RPMI7951 (cell line): ENCODE results near the gene CR1. TPM values are rescaled to one million over a fixed set of nuclear protein-coding genes. Genes with fewer than 3 reads are reported as not detected.
"Not testable (repeated sequence)": the region's sequence is repeated elsewhere in the genome, so short reads cannot be mapped to it uniquely, and the experiment has no call there.

Experiments
- DNase-seq: peaks from one replicate; pipeline ENCODE4 v3.0.0-alpha.2; 2012; ENCODE audit warnings: low read depth
- total RNA-seq: library from RNA; depleted of rRNA; stranded (reverse); fragments of >200 nt; shearing (Covaris generic); gene quantifications from 2 replicates; pipeline ENCODE4 v1.2.3, GENCODE V29; 2014

Gene CR1
- total RNA-seq, 1 experiment from 2014 or later, result not detected

DNA sequence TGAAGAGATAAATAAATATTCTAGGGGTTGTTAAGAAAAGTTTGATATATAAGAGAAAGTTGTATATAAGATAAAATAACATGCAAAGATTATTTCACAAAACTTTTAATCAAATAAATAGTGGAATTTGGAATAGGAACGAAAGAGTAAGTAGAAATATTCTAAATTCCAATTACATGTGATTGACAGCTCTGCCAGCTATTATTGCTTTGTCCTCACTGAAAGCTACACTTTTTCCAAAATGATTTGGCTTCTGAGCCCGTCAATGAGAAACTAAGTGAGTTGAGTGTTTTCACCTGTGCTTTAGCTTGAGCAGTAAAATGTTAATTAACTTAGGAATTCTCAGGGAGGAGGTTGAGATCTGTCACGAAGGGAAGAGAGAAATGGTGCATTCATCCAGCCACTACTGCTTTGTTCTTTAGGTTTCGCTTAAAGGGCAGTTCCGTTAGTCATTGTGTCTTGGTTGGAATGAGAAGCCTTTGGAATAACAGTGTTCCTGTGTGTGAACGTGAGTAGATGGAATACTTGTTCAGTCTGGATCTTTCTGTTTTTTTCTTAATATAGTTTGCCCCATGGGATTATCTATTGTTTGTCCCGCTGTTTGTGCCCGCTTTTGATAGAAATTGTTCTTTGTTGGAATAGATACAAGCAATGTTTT, 85.7 kb downstream of the CR1 start:
- DNase-seq, result no peak

DNA sequence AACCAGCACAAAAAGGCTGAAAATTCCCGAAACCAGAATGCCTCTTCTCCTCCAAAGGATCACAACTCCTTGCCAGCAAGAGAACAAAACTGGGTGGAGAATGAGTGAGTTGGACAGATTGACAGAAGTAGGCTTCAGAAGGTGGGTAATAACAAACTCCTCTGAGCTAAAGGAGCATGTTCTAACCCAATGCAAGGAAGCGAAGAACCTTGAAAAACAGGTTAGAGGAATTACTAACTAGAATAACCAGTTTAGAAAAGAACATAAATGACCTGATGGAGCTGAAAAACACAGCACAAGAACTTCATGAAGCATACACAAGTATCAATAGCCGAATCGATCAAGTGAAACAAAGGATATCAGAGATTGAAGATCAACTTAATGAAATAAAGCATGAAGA, 93.5 kb downstream of the CR1 start:
- DNase-seq, result not testable (repeated sequence)

DNA sequence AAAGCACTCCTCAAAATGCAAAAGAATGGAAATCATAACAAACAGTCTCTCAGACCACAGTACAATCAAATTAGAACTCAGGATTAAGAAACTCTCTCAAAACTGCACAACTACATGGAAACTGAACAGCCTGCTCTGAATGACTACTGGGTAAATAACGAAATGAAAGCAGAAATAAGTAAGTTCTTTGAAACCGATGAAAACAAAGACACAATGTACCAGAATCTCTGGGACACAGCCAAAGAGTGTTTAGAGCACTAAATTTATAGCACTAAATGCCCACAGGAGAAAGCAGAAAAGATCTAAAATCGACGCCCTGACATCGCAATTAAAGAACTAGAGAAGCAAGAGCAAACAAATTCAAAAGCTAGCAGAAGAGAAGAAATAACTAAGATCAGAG, 95.2 kb downstream of the CR1 start:
- DNase-seq, result not testable (repeated sequence)

DNA sequence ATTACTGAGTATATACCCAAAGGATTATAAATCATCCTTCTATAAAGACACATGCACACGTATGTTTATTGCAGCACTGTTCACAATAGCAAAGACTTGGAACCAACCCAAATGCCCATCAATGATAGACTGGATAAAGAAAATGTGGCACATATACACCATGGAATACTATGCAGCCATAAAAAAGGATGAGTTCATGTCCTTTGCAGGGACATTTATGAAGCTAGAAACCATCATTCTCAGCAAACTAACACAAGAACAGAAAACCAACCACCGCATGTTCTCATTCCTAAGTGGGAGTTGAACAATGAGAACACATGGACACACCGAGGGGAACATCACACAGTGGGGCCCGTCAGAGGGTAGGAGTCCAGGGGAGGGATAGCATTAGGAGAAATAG, 98.1 kb downstream of the CR1 start:
- DNase-seq, result not testable (repeated sequence)

DNA sequence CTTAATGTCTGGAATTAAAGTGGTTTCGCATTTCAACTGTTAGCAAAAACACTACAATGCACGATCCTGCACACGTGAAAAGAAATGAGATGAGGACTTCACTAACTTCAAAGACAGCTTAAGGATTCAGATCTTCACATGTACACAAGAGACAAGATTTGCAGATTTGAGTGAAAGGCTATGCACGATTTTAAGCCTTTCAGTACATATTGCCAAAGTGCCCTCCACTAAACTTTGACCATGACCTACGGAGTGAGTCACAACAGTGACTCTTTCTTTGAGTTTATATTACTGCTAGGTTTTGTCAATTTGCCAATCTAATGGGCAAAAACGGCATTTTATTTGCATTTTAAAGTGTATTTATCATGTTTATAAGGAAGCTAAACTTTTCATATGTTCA, 107.8 kb downstream of the CR1 start:
- DNase-seq, result peak; percentile 26

DNA sequence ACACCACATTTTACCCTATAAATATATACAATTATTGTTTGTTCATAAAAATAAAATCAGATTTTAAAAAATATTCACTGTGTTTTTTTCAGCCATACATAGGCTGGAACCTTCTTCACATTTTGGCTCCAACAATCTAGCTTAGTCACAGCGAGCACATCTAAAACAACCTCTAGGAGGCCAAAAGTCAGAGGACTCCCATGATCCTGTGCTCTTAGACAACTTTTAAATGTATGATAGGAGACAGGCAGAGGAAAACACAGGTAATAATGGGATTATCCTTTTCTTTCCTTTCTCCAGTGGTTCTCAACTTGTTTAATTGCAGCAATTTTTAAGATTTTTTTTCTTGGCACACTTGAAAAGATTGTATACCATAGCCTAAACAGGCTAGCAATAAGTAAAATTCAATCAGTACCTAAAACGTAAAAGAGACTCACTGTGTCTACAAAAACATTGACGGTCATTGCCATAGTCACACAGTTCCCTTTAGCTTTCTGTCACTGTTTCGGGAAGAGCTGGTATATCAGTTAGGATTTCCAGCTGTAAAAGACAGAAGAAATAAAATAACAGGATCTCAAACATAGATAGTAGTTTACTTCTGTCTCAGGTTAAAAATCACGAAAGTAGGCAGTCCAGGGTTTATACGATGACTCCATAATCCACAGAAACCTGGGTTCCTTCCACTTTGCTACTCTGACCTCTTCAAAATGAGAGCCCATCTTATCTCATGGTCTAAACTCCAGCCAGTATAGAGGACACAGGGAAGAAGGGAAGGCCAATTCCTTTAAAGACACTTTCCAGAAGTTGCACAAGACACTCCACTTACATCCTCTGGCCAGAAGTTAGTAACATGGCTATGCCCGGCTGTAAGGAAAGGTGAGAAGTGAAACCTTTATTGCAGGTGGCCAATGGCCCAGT, 109.7 kb downstream of the CR1 start:
- no peak for DNase-seq

DNA sequence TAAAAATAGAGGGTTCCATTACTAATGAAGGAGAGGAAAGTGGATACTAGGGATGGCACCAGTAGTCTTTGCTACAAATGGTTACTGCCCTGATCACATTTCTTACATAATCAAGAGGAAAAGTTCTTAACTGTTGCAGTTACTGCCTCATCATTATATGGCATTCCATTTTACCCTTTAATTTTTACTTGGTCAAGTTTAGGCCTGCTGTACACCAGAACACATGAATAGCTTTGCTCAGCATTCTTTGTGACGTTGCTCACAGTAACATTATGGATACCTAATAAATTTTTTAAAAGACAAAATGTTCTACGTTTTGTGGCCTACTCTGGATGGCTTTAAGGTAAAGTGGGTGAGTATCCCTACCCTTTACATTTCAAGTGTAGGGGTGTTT, 110.4 kb downstream of the CR1 start:
- DNase-seq, result no peak

DNA sequence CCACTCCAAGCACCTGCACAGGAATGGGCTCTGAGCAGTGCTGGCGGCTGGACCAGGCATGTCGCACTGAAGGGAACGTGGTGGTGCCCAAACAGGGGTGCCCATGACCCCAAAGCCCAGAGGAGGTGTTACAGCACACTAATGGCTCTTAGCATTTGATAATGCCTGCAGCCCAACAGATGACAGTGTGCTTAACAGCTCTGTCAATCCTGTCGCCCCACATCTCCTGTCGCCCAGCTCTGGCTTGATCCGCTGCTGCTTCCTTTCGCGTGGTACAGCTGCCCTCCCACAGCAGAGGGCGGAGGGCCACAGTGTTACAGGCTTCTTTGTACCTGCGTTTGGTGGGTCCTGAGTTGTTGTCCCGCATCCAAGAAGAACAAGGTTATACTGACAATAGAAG, 116.8 kb downstream of the CR1 start:
- DNase-seq, result no peak

DNA sequence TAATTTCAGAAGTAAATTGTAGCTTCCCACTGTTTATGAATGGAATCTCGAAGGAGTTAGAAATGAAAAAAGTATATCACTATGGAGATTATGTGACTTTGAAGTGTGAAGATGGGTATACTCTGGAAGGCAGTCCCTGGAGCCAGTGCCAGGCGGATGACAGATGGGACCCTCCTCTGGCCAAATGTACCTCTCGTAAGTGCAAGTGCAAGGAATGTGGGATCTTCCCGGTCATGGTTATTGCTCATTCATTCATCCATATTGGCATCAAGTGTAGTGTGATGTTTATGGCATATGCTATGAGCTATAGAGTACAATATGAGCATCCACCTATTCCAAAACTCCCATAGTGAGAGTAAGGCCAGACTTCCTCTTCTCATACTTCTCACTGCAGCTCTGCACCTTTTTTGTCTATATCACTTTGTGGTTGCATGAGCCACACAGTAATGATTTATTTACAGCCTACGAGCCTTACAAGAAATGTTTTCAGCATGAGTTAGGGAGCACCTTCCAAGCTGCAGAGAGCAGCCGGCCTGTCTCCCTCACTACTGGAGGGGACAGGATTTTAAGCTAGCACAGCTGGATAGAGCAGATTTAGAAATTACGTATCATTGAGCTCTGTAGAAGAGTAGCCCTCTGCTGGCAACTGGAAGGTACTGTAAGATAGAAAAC, 124.0 kb downstream of the CR1 start:
- DNase-seq, result peak; percentile 47

DNA sequence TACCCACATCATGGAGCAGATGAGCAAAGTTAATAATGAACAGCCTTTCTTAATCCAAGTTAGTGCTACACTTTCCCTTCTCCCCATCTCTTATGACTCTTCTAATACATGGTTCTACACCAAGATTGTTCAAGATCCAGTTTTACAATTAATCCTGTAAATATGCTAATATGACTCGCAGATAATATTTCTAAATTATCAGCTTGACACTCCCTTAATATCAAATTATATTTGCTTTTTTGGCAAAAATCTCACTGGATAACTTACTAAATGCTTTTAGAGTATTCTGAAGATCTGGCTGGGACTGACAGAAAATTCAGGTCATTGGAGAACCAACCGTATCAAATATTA, 124.6 kb downstream of the CR1 start:
- no peak for DNase-seq

DNA sequence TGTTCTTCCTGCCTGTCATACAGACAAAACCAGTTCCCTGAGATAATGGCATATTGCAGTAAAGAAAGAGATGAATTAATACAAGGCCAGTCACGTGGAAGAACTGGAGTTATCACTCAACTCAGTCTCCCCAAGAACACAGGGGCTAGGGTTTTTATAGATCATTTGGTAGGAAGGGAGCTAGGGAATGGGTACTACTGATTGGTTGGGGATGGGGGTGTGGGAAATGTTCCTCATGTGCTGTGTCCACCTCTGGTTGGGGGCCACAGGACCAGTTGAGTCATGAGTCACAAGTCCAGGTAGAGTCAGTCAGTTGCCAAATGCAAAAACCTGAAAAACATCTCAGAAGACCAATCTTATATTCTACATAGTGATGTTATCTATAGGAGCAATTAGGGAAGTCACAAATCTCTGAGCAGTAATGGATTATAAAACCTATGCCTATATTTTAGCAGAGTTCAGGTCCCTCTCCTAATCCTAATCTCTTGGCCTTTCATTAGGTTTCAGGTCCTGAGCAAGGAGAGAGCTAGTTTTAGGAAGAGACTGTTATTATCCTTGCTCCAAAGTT, 129.6 kb downstream of the CR1 start:
- not testable (repeated sequence) for DNase-seq

DNA sequence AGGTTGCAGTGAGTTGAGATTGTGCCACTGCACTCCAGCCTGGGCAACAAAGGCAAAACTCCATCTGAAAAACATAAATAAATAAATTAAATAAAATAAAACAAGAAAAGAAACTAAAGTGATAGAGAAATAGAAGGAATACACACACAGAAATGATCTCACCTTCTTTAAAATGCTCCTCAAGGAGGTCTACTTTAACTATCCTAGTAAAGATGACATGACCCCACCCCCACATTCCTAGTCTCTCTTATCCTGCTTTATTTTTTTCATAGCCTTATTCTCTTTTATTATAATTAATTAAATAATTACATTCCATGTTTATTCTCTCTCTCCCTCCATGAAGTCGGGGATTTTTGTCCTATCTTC, 131.0 kb downstream of the CR1 start:
- DNase-seq, result no peak

DNA sequence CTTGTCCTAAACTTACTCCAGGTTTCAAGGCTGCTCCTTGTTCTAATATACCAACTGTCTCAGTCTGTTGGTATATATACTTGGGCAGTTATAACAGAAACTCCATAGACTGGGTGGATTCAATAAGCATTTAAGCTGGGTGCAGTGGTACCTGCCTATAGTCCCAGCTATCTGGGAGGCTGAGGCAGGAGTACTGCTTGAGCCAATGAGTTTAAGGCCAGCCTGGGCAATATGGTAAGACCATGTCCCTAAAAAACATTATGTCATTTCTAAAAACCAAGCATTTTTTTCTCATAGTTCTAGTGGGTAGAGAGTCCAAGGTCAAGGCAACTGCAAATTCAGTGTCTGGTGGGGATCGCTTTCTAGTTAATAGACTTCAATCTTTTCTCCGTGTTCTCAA, 131.5 kb downstream of the CR1 start:
- DNase-seq, result no peak

DNA sequence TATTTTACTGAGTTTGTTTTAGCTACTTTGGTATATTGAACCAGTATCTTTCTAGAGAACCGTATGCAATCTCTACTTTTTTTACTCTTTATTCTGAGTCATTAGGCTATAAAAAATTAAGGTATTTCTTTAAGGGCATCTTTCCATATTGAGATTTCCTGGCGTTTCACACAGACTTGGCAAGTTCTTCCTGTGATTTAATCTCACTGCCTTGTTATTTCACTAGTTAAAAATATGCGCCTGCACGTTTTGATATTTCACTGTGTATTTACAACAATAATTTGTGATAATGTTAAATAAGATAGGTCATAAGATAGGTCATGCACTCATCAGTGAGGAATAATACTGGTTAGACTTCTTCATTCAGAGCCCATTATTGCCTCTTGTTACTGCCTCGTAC, 132.8 kb downstream of the CR1 start:
- no peak for DNase-seq

DNA sequence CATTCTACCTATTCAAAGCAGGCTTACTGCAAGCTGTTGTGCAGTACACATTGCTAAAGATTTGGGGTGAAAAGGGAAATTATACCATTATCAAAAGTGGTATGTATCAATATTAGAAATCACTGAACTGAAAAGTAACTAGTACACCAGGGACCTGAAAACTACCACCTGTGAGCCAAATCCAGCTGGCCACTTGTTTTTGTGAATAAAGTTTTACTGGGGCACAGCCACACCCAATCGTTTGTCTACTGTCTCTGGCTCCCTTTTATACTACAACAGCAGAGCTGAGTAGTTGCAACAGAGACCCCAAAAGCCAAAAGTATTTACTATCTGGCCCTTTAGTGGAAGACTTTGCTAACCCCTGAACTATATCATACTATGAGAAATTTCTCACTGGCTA, 135.2 kb downstream of the CR1 start:
- DNase-seq, result no peak

DNA sequence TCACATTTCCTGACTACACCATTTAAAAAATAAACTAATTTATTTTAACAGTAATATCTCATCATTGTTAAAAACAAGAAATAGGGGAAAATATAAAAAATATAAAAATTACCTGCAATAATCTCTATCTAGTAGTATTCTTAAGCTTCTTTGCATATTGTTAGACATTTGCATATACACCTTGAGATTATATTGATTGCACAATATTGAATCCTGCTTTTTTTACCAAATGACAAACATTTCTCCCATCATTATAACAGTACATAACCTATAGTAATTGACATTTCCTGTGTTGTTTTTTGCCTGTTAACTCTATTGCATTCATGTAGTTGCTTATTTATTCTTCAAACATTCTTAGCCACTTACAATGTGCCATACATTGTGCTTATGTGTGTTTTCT, 137.3 kb downstream of the CR1 start:
- no peak for DNase-seq

DNA sequence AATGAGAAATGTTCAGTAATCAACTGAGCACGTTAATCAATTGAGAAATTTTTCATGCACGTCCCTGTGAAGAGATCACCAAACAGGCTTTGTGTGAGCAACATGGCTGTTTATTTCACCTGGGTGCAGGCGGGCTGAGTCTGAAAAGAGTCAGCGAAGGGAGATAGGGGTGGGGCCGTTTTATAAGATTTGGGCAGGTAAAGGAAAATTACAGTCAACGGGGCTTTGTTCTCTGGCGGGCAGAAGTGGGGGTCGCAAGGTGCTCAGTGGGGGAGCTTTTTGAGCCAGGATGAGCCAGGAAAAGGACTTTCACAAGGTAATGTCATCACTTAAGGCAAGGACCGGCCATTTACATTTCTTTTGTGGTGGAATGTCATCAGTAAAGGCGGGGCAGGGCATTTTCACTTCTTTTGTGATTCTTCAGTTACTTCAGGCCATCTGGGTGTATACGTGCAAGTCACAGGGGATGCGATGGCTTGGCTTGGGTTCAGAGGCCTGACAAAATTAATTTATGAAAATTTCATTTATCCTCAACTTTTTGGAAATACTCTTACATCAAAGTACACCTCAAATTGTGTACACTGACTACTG, 137.8 kb downstream of the CR1 start:
- DNase-seq, result not testable (repeated sequence)

DNA sequence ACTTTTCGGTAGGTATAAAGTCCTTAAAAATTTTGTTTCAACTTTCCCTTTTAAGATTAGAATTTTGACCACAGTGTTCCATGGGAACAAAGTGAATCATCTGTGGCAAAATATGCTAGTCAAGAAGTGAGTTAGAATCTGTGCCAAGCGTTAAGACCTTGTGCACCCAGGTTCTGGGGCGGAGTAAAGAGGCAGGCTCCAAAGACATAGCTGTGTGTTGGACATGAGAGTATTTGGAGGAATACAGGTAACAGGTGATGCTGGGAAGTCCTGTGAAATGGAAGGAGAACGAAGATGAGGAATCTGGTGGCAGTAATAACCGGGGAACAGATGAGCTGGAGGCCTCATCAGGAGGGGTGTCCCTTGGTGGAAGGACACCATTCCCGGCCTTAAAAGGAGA, 138.3 kb downstream of the CR1 start:
- DNase-seq, result not testable (repeated sequence)

DNA sequence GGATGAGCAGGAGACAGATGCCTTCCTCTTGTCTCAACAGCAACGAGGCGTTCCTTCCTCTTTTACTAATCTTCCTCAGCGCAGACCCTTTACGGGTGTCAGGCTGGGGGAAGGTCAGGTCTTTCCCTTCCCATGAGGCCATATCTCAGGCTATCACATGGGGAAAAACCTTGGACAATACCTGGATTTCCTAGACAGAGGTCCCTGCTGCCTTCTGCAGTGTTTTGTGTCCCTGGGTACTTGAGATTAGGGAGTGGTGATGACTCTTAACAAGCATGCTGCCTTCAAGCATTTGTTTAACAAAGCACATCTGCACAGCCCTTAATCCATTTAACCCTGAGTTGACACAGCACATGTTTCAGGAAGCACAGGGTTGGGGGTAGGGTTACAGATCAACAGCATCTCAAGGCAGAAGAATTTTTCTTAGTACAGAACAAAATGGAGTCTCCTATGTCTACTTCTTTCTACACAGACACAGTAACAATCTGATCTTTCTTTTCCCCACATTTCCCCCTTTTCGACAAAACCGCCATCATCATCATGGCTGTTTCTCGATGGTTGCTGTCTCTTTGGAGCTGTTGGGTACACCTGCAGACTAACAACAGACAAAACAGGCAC, 139.7 kb downstream of the CR1 start:
- DNase-seq, result not testable (repeated sequence)

DNA sequence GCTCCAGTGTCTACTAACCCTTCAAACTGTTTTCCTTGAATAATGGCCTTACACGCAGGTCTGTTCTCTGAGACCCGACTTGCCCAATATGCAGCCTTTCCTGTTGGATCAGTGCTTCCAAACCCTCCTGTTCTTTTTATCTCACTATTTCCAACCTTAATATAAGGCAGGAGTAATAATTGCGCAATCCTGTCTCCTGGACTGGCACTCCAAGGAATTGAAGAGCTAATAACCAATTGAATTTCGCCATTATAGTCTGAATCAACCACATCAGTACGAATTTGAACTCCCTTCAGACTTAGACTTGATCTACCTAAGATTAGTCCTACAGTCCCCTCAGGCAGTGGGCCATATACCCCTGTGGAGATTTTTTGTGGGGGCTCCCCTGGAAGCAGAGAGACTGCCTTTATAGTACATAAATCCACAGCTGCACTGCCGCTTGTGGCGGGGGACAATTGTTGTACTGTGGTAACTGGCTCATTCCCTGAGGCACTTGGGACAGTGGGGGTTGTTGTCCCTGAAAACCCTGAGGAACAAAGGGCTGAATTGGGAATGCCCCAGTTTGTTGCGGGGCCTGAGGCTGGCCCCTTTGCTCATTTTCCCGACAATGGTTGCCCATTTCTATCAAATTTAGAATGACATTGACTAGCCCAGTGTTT, 142.7 kb downstream of the CR1 start:
- DNase-seq, result not testable (repeated sequence)

DNA sequence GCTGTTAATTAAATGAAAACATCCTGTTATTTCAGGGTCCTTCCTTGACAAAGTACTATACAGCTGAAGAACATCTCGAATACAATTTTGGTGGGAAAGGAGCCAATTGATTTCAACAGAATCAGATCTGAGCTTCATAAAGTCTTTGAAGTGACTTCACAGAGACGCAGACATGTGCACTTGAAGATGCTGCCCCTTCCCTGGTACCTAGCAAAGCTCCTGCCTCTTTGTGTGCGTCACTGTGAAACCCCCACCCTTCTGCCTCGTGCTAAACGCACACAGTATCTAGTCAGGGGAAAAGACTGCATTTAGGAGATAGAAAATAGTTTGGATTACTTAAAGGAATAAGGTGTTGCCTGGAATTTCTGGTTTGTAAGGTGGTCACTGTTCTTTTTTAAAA, 143.4 kb downstream of the CR1 start:
- DNase-seq, result not testable (repeated sequence)
